OCI-LY3 (cell line): ENCODE measurements around the gene APOB.

Experiments used
- H2AFZ ChIP-seq: fragments of 200-600, 300-600 bp; shearing (Covaris generic); 2 replicates; pipeline ENCODE4 v1.6.0; 2014; ENCODE audit warnings: antibody characterized with exemption, low read depth, low read length
- H3K27ac ChIP-seq: fragments of 200-600, 300-600 bp; sonication (generic); 2 replicates; pipeline ENCODE4 v1.5.1; 2014; ENCODE audit warnings: mild to moderate bottlenecking, low read length, moderate library complexity, mixed read lengths
- H3K27me3 ChIP-seq: fragments of 200-600, 300-600 bp; sonication (generic); 2 replicates; pipeline ENCODE4 v1.6.1; 2014; ENCODE audit warnings: low read depth, low read length, mixed read lengths
- H3K36me3 ChIP-seq: fragments of 200-600, 300-600 bp; sonication (generic); replicated peaks from 2 replicates; pipeline ENCODE3; 2014; ENCODE audit warnings: low read depth, low read length, mixed read lengths
- H3K4me1 ChIP-seq: fragments of 300-600, 200-600 bp; sonication (generic); 2 replicates; pipeline ENCODE4 v1.6.1; 2014; ENCODE audit warnings: low read length, mixed read lengths
- H3K4me2 ChIP-seq: fragments of 200-600, 300-600 bp; sonication (generic); 2 replicates; pipeline ENCODE4 v1.6.1; 2014; ENCODE audit warnings: low read length, mixed read lengths
- H3K4me3 ChIP-seq: fragments of 300-600, 200-600 bp; sonication (generic); 2 replicates; pipeline ENCODE4 v1.5.1; 2014; ENCODE audit warnings: antibody characterized with exemption, mild to moderate bottlenecking, low read length, moderate library complexity
- H3K79me2 ChIP-seq: fragments of 300-600, 200-600 bp; shearing (Covaris generic); 2 replicates; pipeline ENCODE4 v1.6.1; 2014; ENCODE audit warnings: mild to moderate bottlenecking, low read length, mixed read lengths
- H3K9ac ChIP-seq: fragments of 300-600, 200-600 bp; shearing (Covaris generic); 2 replicates; pipeline ENCODE4 v1.6.0; 2014; ENCODE audit warnings: mild to moderate bottlenecking, low read length, moderate library complexity
- H3K9me3 ChIP-seq: fragments of 200-600, 300-600 bp; shearing (Covaris generic); 2 replicates; pipeline ENCODE4 v1.6.1; 2014; ENCODE audit warnings: low read length, mixed read lengths; ENCODE audit not compliant: insufficient read depth
- H4K20me1 ChIP-seq: fragments of 200-600, 300-600 bp; sonication (generic); 2 replicates; pipeline ENCODE4 v1.6.1; 2016; ENCODE audit warnings: low read length, mixed read lengths; ENCODE audit not compliant: insufficient read depth
- EZH2phosphoT487 ChIP-seq: fragments of 200-600 bp; shearing (Covaris generic); IDR thresholded peaks from 2 replicates; pipeline ENCODE4 v1.6.1; 2018; ENCODE audit warnings: antibody characterized with exemption, mixed run types, low read depth
- TF ChIP-seq, protein P1 (sequence below): fragments of 200-600, 300-600 bp; sonication (generic); IDR thresholded peaks from 2 replicates; pipeline ENCODE4 v1.5.1; 2014; ENCODE audit warnings: antibody characterized with exemption, low read length, low read depth

APOB gene

DNA sequence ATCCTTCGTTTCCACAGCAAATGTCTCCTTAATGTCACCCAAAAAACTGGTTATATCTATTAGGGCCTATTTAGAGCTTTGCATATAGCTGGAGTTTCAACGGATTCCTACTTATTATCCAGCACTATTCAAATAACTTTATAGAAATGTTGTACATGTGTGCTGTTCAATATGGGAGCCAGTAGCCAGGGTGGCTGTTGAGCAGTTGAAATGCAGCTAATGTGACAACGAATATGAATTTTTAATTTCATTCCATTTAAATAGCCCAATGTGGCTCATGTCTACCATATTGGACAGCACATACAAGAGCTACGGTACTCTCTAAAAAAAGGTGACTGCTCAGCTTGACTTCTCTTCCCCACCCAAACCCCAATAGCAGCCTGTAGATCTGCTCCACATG, 2.4 kb downstream of the APOB start:
- H3K9ac ChIP-seq, result no peak overlapping the region
- no peaks in the 10 kb centered on the region for H3K36me3 ChIP-seq
- no peaks in the 10 kb centered on the region for H3K9me3 ChIP-seq
- no peak overlapping the region for H3K27ac ChIP-seq
- H3K4me2 ChIP-seq, result no peak overlapping the region
- TF ChIP-seq, protein P1, sequence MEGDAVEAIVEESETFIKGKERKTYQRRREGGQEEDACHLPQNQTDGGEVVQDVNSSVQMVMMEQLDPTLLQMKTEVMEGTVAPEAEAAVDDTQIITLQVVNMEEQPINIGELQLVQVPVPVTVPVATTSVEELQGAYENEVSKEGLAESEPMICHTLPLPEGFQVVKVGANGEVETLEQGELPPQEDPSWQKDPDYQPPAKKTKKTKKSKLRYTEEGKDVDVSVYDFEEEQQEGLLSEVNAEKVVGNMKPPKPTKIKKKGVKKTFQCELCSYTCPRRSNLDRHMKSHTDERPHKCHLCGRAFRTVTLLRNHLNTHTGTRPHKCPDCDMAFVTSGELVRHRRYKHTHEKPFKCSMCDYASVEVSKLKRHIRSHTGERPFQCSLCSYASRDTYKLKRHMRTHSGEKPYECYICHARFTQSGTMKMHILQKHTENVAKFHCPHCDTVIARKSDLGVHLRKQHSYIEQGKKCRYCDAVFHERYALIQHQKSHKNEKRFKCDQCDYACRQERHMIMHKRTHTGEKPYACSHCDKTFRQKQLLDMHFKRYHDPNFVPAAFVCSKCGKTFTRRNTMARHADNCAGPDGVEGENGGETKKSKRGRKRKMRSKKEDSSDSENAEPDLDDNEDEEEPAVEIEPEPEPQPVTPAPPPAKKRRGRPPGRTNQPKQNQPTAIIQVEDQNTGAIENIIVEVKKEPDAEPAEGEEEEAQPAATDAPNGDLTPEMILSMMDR, result no peak
- TF ChIP-seq EZH2phosphoT487, result no peak
- H3K27me3 ChIP-seq, result peaks cover 13% of the 10 kb centered on the region; the same call in 1 of the 2 replicates
- H3K4me1 ChIP-seq, result 0 out of 2 replicates have a peak, but pooled peaks cover 3% of the 10 kb centered on the region
- H3K4me3 ChIP-seq, result no peak overlapping the region
- H4K20me1 ChIP-seq, result no peaks in the 10 kb centered on the region
- no peak overlapping the region for H2AFZ ChIP-seq
- H3K79me2 ChIP-seq, result no peaks in the 10 kb centered on the region

DNA sequence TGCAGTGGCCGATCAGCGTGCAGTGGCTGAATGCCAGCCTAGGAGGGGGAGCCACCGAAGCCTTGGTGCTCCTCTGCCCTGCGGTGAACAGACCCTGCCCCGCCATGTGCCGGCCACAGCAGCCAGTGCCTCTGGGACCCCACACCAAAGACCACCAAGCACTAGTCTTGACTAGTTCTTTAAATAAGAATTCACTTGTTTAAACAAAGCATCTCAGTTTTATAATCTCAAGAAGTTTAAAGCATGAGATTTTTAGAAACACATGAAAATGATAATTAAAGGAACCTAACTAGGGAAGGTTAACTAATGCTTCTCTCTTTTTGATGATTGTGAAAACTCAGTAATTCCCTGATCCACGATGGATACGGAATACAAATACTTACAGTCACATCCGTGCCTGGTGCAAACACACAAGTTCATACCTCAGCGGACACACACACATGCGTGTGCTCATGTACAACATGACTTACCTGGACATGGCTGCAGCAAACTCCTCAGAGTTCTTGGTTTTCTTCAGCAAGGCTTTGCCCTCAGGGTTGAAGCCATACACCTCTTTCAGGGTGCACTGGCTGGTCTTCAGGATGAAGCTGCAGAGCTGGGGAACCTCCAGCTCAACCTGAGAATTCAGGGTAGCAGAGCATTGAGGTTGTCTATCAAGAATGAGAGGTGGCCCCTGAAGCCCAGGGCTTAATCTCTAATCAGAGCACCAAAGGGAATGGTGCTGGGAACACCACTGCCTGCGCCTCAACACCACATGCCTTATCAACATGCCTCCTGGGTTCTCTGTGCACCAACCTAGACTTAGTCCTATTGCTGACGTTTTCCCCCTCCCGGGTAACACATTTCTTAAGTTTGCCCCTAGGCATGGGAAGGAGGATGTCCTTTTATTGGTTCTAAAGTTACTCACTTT, 3.1 kb downstream of the APOB start:
- Histone ChIP-seq H3K36me3 (no peaks in the 10 kb centered on the region), H2AFZ (no peak overlapping the region), H3K4me1 (0 out of 2 replicates have a peak, but pooled peaks cover 3% of the 10 kb centered on the region)

DNA sequence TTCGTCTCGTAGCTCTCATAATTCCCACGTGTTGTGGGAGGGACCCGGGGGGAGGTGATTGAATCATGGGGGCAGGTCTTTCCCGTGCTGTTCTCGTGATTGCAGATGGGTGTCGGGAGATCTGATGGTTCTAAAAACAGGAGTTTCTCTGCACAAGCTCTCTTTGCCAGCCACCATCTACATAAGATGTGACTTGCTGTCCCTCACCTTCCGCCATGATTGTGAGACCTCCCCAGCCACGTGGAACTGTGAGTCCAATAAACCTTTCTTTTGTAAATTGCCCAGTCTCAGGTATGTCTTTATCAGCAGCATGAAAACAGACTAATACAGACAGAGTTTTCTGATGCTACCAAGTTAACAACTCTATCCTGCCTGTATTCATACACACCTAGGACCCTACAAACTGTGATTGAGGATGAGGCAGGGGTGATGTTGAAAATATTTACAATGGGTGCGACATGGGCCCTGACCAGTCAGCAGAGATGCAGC, 3.9 kb downstream of the APOB start:
- H3K27ac ChIP-seq, result no peak overlapping the region
- no peak overlapping the region for H3K4me3 ChIP-seq
- H3K9ac ChIP-seq, result no peak overlapping the region
- TF ChIP-seq, protein P1, result no peak
- no peak for TF ChIP-seq EZH2phosphoT487
- H3K4me1 ChIP-seq, result 0 out of 2 replicates have a peak, but pooled peaks cover 3% of the 10 kb centered on the region
- no peaks in the 10 kb centered on the region for H3K79me2 ChIP-seq
- H3K27me3 ChIP-seq, result peaks cover 13% of the 10 kb centered on the region; the same call in 1 of the 2 replicates
- H3K36me3 ChIP-seq, result no peaks in the 10 kb centered on the region
- no peaks in the 10 kb centered on the region for H4K20me1 ChIP-seq
- H2AFZ ChIP-seq, result no peak overlapping the region
- no peaks in the 10 kb centered on the region for H3K9me3 ChIP-seq
- H3K4me2 ChIP-seq, result no peak overlapping the region

More for the DNA sequence above, 3.1 kb downstream of the APOB start:
- H3K9me3 ChIP-seq, result no peaks in the 10 kb centered on the region
- H3K79me2 ChIP-seq, result no peaks in the 10 kb centered on the region
- no peak overlapping the region for H3K27ac ChIP-seq
- TF ChIP-seq, protein P1, result no peak
- TF ChIP-seq EZH2phosphoT487, result no peak
- H3K4me3 ChIP-seq, result no peak overlapping the region
- peaks cover 13% of the 10 kb centered on the region; the same call in 1 of the 2 replicates for H3K27me3 ChIP-seq
- H3K4me2 ChIP-seq, result no peak overlapping the region
- H3K9ac ChIP-seq, result no peak overlapping the region
- no peaks in the 10 kb centered on the region for H4K20me1 ChIP-seq

DNA sequence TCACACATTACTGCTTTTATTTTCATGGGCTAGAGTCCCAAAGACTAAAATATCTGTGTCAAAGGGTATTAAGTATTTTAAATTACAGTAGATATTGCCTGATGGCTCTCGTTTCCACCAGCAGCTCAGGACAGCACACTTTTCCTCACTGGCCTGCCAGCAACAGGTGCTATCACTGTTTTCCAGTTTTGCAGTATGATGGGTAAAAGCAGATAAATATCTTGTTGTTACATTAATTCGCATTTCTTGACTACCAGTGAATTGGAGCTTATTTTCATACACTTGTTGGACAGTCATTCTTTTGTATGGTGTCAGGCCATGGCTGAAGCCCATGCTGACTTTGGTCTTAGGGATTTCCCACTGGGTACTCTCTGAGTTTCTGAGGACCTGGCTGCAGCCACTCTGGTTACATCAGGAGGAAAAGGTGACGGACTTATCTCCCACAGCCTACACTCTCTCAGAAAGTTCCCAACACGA, 4.8 kb downstream of the APOB start:
- Histone ChIP-seq H3K27ac (no peak overlapping the region), H3K79me2 (no peaks in the 10 kb centered on the region), H3K4me3 (no peak overlapping the region), H3K27me3 (peaks cover 13% of the 10 kb centered on the region; the same call in 1 of the 2 replicates), H3K9me3 (no peaks in the 10 kb centered on the region), H3K4me1 (0 out of 2 replicates have a peak, but pooled peaks cover 3% of the 10 kb centered on the region), H4K20me1 (no peaks in the 10 kb centered on the region), H2AFZ (no peak overlapping the region), H3K9ac (no peak overlapping the region), H3K4me2 (no peak overlapping the region), H3K36me3 (no peaks in the 10 kb centered on the region)
- no peak for TF ChIP-seq EZH2phosphoT487
- TF ChIP-seq, protein P1, result no peak
